Activated T-cell treated with anti-CD3 and anti-CD28 coated beads for 24 hours (primary cell): ENCODE results near the gene PCSK6.

Source experiments
- DNase-seq: peaks from one replicate; pipeline ENCODE4 v3.0.0-alpha.2; 2020; ENCODE audit warnings: low read depth

Gene PCSK6

GRCh38 chr15:101522621-101523559 is 33.4 kb upstream of the PCSK6 start:
- no peak for DNase-seq

GRCh38 chr15:101522091-101522490 is 32.6 kb upstream of the PCSK6 start:
- DNase-seq: no peak

GRCh38 chr15:101521591-101521990 is 32.1 kb upstream of the PCSK6 start:
- no peak for DNase-seq

- no peak for DNase-seq
Observed at GRCh38 chr15:101521069-101521468, 31.6 kb upstream of the PCSK6 start.

GRCh38 chr15:101520395-101520794 is 30.9 kb upstream of the PCSK6 start:
- no peak for DNase-seq

GRCh38 chr15:101517504-101517903 is 28.0 kb upstream of the PCSK6 start:
- DNase-seq: no peak

GRCh38 chr15:101514318-101514717 is 24.8 kb upstream of the PCSK6 start:
- no peak for DNase-seq

GRCh38 chr15:101511717-101512116 is 22.2 kb upstream of the PCSK6 start:
- DNase-seq: no peak

- no peak for DNase-seq
Observed at GRCh38 chr15:101510212-101511197, 21.0 kb upstream of the PCSK6 start.

GRCh38 chr15:101509279-101509678 is 19.8 kb upstream of the PCSK6 start:
- no peak for DNase-seq

- DNase-seq: no peak
Observed at GRCh38 chr15:101506491-101506890, 17.0 kb upstream of the PCSK6 start.

GRCh38 chr15:101505610-101506337 is 16.3 kb upstream of the PCSK6 start:
- DNase-seq: no peak

GRCh38 chr15:101504866-101505609 is 15.5 kb upstream of the PCSK6 start:
- DNase-seq: no peak

- DNase-seq: no peak
Observed at GRCh38 chr15:101504373-101504772, 14.9 kb upstream of the PCSK6 start.

GRCh38 chr15:101503296-101503599 is 13.7 kb upstream of the PCSK6 start:
- no peak for DNase-seq

GRCh38 chr15:101502572-101503295 is 13.2 kb upstream of the PCSK6 start:
- no peak for DNase-seq

GRCh38 chr15:101501703-101502373 is 12.3 kb upstream of the PCSK6 start:
- peak; percentile 32 for DNase-seq

GRCh38 chr15:101500865-101501551 is 11.5 kb upstream of the PCSK6 start:
- DNase-seq: no peak

- DNase-seq: no peak
Observed at GRCh38 chr15:101499863-101500713, 10.6 kb upstream of the PCSK6 start.
